HepG2 (cell line): ENCODE measurements around the gene VASN. TPM values are rescaled to one million over a fixed set of nuclear protein-coding genes. Genes with fewer than 3 reads are reported as not detected.

ENCODE experiments used
- HDAC1 ChIP-seq: sonication (generic); formaldehyde crosslinking; IDR thresholded peaks from 2 replicates; pipeline ENCODE4 v1.5.1; 2020; ENCODE audit warnings: mild to moderate bottlenecking, missing genetic modification reagents
- HNF4A ChIP-seq: sonication (generic); formaldehyde crosslinking; IDR thresholded peaks from 2 replicates; pipeline ENCODE4 v1.4.0; 2020; ENCODE audit warnings: missing genetic modification reagents
- HOXA3 ChIP-seq: sonication (generic); formaldehyde crosslinking; IDR thresholded peaks from 2 replicates; pipeline ENCODE4 v1.5.0; 2020; ENCODE audit warnings: missing genetic modification reagents
- KDM5A ChIP-seq: fragments of 200-600 bp; sonication (generic); IDR thresholded peaks from 2 replicates; pipeline ENCODE4 v1.7.0; 2018; ENCODE audit warnings: antibody characterized with exemption, mild to moderate bottlenecking, low read length, borderline replicate concordance
- MEIS2 ChIP-seq: sonication (generic); formaldehyde crosslinking; IDR thresholded peaks from 2 replicates; pipeline ENCODE4 v1.9.0; 2021; ENCODE audit warnings: mild to moderate bottlenecking, missing genetic modification reagents
- NONO ChIP-seq, 2 experiments: fragments of 450-650 bp in 1 of 2; sonication (generic) in 1 of 2; formaldehyde crosslinking in 1 of 2; IDR thresholded peaks in 1 of 2; conservative IDR thresholded peaks in 1 of 2; 2 replicates each; pipeline versions ENCODE4 v1.6.1 to v1.8.0; 2017 to 2022; ENCODE audit warnings: mild to moderate bottlenecking in 1 of 2, missing genetic modification reagents in 1 of 2, moderate library complexity in 1 of 2
- NR2F2 ChIP-seq: IDR thresholded peaks from 2 replicates; pipeline ENCODE4 v1.6.1; 2012; ENCODE audit warnings: low read depth, inconsistent platforms, borderline replicate concordance
- NR2F6 ChIP-seq, 2 experiments: IDR thresholded peaks; 2 replicates each; pipeline ENCODE4 v1.6.1; 2016; ENCODE audit warnings: antibody characterized with exemption in 1 of 2, mild to moderate bottlenecking in 1 of 2
- PHF21A ChIP-seq: sonication (generic); formaldehyde crosslinking; IDR thresholded peaks from 2 replicates; pipeline ENCODE4 v1.5.0; 2020; ENCODE audit warnings: mild to moderate bottlenecking, missing genetic modification reagents
- ZBTB7A ChIP-seq: sonication (generic); formaldehyde crosslinking; IDR thresholded peaks from 2 replicates; pipeline ENCODE4 v1.8.0; 2022; ENCODE audit warnings: mild to moderate bottlenecking, missing genetic modification reagents
- ZNF34 ChIP-seq: sonication (generic); formaldehyde crosslinking; IDR thresholded peaks from 2 replicates; pipeline ENCODE4 v1.4.0; 2020; ENCODE audit warnings: mild to moderate bottlenecking, missing genetic modification reagents, borderline replicate concordance
- ZNF670 ChIP-seq: sonication (generic); formaldehyde crosslinking; IDR thresholded peaks from 2 replicates; pipeline ENCODE4 v1.8.0; 2022; ENCODE audit warnings: mild to moderate bottlenecking, missing genetic modification reagents, borderline replicate concordance
- polyA plus RNA-seq, 8 experiments: library from polyadenylated mRNA; depleted of rRNA in 3 of 8; stranded (reverse) in 7 of 8; unstranded in 1 of 8; fragments of >200 nt; fragmentation: Illumina TruSeq in 4 of 8; extraction: Trizol in 4 of 8; gene quantifications; 2 replicates each; pipeline versions ENCODE4 v1.2.1 to v1.2.3, GENCODE V29; 2011 to 2016; ENCODE audit warnings: low read depth in 4 of 8, missing spikeins in 1 of 8, mixed read lengths in 1 of 8; ENCODE audit not compliant: insufficient read depth in 1 of 8
- total RNA-seq, 5 experiments: library from RNA; depleted of rRNA; stranded (reverse); fragments of >200 nt; fragmentation: Illumina TruSeq; extraction: Trizol; gene quantifications; 2 replicates each; pipeline ENCODE4 v1.2.3, GENCODE V29; 2016; ENCODE audit warnings: low read depth in 1 of 5
- TF ChIP-seq, protein P1 (sequence below): sonication (generic); formaldehyde crosslinking; IDR thresholded peaks from 2 replicates; pipeline ENCODE4 v1.5.0; 2020; ENCODE audit warnings: mild to moderate bottlenecking, missing genetic modification reagents, moderate library complexity
- TF ChIP-seq, protein P2 (sequence below): sonication (generic); formaldehyde crosslinking; IDR thresholded peaks from 2 replicates; pipeline ENCODE4 v1.4.0; 2020; ENCODE audit warnings: missing genetic modification reagents
- TF ChIP-seq, protein P3 (sequence below): sonication (generic); formaldehyde crosslinking; conservative IDR thresholded peaks from 2 replicates; pipeline ENCODE4 v1.4.0; 2020; ENCODE audit warnings: mild to moderate bottlenecking, missing genetic modification reagents, moderate library complexity
- TF ChIP-seq, protein P4 (sequence below): sonication (generic); formaldehyde crosslinking; IDR thresholded peaks from 2 replicates; pipeline ENCODE4 v1.5.0; 2020; ENCODE audit warnings: mild to moderate bottlenecking, missing genetic modification reagents, borderline replicate concordance

Gene VASN
- total and polyA plus RNA-seq, 2 of the 13 experiments (the other 11 are each of a cell fraction or from before 2014, with no cell fraction given): 8.4 to 18.2 TPM

DNA sequence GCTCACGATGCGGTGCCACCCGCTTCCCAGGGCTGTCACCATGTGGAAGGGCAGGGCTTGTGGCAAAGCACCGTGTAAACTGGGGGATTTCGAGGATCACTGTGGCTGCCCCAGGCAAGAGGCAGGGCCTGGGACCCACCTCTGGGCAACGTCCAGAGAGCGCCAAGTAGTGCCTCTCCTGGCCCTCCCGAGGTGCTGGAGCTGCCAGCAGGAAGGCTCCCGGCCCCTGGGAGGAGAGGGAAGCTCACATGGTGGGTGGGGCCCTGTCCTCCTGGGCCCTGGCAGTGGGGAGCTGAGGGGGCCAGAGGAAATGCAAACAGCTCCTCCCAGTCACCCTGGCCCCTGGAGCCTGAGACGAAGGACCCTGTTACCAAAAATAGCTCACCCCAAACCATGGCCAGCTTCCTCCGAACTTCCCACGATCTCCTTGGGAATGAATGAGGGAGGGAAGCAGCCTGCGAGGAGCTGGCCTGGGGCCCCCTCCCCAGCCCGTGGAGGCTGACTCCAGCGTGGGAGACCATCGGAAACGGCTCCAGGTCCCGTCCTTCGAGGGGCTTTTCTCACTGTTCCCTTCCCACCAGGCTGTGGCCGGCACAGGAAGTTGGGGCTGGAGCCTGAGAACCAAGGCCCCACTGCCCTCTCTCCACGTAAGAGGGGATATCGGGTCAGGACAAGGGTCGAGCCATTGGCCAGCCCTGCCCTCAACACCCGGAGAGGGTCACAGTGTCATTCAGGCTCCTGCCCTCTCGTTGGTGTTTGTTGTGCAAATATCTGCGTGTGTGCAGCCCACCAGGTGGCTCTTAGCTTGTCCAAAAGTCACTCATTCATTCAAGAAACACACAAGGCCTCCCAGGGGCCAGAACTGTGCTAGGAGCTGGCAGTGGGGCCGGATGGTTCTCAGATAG lies 17.7 kb downstream of the VASN start (continued):
- TF ChIP-seq NONO (IDR thresholded peaks at IDR 0.05): no peak
- peak; percentile 46; the same call in 1 of the 2 replicates for TF ChIP-seq NONO (CRISPR knock-in tag; conservative IDR thresholded peaks at IDR 0.05)
- TF ChIP-seq, protein P1, sequence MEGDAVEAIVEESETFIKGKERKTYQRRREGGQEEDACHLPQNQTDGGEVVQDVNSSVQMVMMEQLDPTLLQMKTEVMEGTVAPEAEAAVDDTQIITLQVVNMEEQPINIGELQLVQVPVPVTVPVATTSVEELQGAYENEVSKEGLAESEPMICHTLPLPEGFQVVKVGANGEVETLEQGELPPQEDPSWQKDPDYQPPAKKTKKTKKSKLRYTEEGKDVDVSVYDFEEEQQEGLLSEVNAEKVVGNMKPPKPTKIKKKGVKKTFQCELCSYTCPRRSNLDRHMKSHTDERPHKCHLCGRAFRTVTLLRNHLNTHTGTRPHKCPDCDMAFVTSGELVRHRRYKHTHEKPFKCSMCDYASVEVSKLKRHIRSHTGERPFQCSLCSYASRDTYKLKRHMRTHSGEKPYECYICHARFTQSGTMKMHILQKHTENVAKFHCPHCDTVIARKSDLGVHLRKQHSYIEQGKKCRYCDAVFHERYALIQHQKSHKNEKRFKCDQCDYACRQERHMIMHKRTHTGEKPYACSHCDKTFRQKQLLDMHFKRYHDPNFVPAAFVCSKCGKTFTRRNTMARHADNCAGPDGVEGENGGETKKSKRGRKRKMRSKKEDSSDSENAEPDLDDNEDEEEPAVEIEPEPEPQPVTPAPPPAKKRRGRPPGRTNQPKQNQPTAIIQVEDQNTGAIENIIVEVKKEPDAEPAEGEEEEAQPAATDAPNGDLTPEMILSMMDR (CRISPR knock-in tag): peak; percentile 58
- TF ChIP-seq HOXA3 (CRISPR knock-in tag): peak; percentile 34; the same call in 1 of the 2 replicates
- TF ChIP-seq, protein P2, sequence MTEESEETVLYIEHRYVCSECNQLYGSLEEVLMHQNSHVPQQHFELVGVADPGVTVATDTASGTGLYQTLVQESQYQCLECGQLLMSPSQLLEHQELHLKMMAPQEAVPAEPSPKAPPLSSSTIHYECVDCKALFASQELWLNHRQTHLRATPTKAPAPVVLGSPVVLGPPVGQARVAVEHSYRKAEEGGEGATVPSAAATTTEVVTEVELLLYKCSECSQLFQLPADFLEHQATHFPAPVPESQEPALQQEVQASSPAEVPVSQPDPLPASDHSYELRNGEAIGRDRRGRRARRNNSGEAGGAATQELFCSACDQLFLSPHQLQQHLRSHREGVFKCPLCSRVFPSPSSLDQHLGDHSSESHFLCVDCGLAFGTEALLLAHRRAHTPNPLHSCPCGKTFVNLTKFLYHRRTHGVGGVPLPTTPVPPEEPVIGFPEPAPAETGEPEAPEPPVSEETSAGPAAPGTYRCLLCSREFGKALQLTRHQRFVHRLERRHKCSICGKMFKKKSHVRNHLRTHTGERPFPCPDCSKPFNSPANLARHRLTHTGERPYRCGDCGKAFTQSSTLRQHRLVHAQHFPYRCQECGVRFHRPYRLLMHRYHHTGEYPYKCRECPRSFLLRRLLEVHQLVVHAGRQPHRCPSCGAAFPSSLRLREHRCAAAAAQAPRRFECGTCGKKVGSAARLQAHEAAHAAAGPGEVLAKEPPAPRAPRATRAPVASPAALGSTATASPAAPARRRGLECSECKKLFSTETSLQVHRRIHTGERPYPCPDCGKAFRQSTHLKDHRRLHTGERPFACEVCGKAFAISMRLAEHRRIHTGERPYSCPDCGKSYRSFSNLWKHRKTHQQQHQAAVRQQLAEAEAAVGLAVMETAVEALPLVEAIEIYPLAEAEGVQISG (CRISPR knock-in tag): peak; percentile 33; the same call in 1 of the 2 replicates
- TF ChIP-seq, protein P3, sequence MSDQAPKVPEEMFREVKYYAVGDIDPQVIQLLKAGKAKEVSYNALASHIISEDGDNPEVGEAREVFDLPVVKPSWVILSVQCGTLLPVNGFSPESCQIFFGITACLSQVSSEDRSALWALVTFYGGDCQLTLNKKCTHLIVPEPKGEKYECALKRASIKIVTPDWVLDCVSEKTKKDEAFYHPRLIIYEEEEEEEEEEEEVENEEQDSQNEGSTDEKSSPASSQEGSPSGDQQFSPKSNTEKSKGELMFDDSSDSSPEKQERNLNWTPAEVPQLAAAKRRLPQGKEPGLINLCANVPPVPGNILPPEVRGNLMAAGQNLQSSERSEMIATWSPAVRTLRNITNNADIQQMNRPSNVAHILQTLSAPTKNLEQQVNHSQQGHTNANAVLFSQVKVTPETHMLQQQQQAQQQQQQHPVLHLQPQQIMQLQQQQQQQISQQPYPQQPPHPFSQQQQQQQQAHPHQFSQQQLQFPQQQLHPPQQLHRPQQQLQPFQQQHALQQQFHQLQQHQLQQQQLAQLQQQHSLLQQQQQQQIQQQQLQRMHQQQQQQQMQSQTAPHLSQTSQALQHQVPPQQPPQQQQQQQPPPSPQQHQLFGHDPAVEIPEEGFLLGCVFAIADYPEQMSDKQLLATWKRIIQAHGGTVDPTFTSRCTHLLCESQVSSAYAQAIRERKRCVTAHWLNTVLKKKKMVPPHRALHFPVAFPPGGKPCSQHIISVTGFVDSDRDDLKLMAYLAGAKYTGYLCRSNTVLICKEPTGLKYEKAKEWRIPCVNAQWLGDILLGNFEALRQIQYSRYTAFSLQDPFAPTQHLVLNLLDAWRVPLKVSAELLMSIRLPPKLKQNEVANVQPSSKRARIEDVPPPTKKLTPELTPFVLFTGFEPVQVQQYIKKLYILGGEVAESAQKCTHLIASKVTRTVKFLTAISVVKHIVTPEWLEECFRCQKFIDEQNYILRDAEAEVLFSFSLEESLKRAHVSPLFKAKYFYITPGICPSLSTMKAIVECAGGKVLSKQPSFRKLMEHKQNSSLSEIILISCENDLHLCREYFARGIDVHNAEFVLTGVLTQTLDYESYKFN: peak; percentile 47; the same call in 1 of the 2 replicates
- TF ChIP-seq PHF21A (CRISPR knock-in tag): peak; percentile 61
- 0 out of 2 replicates have a peak, but pooled peaks have one; percentile 29 for TF ChIP-seq ZNF670 (CRISPR knock-in tag)
- peak; percentile 52; the same call in 1 of the 2 replicates for TF ChIP-seq NR2F6 (IDR thresholded peaks at IDR 0.05)
- 0 out of 2 replicates have a peak, but pooled peaks have one; percentile 30 for TF ChIP-seq NR2F6 (CRISPR knock-in tag; IDR thresholded peaks at IDR 0.05)
- peak; percentile 21; the same call in 1 of the 2 replicates for TF ChIP-seq ZBTB7A (CRISPR knock-in tag)
- TF ChIP-seq, protein P4, sequence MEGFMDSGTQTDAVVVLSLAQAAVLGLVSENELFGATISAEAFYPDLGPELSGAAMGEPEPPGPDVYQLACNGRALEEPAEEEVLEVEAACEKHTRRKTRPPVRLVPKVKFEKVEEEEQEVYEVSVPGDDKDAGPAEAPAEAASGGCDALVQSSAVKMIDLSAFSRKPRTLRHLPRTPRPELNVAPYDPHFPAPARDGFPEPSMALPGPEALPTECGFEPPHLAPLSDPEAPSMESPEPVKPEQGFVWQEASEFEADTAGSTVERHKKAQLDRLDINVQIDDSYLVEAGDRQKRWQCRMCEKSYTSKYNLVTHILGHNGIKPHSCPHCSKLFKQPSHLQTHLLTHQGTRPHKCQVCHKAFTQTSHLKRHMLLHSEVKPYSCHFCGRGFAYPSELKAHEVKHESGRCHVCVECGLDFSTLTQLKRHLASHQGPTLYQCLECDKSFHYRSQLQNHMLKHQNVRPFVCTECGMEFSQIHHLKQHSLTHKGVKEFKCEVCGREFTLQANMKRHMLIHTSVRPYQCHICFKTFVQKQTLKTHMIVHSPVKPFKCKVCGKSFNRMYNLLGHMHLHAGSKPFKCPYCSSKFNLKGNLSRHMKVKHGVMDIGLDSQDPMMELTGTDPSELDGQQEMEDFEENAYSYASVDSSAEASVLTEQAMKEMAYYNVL: no peak
- TF ChIP-seq KDM5A: no peak
- 0 out of 2 replicates have a peak, but pooled peaks have one; percentile 38 for TF ChIP-seq MEIS2 (CRISPR knock-in tag)
- TF ChIP-seq NR2F2: peak; percentile 52; the same call in 1 of the 2 replicates
- peak; percentile 41; the same call in 1 of the 2 replicates for TF ChIP-seq HDAC1
- no peak for TF ChIP-seq ZNF34
- 0 out of 2 replicates have a peak, but pooled peaks have one; percentile 12 for TF ChIP-seq HNF4A (CRISPR knock-in tag)
